GM18861 (cell line): Measurements from ENCODE around the gene ID2.

ENCODE experiments used
- ATAC-seq: cut with Tn5 transposase; IDR thresholded peaks from one replicate; pipeline ENCODE4 v1.9.1; 2021; ENCODE audit not compliant: unreplicated experiment

ID2 gene

DNA sequence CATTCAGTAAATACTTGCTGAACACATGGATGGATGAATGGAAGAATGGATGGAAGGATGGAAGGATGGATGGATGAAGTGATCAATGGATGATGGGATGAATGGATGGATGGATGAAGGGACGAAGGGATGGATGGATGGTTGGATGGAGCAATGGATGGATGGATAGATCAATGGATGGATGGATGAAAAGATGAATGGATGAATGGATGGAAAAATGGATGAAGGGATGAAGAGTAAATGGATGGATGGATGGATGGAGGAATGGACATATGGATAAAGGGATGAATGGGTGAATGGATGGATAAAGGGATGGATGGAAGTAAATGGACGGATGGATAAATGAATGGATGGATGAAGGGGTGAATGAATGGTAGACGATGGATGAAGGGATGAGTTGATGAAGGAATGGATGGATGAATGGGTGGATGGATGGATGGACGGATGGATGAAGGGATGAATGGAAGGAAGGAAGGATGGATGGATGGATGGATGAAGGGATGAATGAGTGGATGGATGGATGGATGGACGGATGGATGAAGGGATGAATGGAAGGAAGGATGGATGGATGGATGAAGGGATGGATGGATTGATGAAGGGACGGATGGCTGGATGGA lies 13.9 kb upstream of the ID2 start:
- ATAC-seq: no peak

- ATAC-seq: no peak
Observed at GRCh38 chr2:8669157-8669817, 12.6 kb upstream of the ID2 start.

GRCh38 chr2:8670580-8670979 lies 11.3 kb upstream of the ID2 start:
- ATAC-seq: no peak

GRCh38 chr2:8671176-8671575 lies 10.7 kb upstream of the ID2 start:
- no peak for ATAC-seq

DNA sequence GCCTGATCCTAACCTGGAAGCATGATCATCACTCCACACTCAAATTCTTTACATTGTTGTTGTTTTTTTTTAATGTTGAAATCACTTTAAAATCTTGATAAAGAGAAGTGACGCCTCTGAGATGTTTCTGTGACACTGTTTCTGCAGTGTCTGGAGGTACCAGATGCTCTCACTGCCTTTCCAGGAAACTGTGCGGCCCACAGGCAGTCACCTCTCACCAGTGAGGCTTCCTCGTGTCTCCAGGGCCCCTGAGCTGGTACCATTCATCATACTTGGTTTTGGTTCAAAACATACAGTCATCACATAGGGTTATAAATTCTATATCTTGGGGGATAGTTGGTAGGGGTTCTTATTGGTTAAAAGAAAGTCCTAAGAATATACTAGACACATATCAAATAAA lies 10.1 kb upstream of the ID2 start:
- no peak for ATAC-seq

DNA sequence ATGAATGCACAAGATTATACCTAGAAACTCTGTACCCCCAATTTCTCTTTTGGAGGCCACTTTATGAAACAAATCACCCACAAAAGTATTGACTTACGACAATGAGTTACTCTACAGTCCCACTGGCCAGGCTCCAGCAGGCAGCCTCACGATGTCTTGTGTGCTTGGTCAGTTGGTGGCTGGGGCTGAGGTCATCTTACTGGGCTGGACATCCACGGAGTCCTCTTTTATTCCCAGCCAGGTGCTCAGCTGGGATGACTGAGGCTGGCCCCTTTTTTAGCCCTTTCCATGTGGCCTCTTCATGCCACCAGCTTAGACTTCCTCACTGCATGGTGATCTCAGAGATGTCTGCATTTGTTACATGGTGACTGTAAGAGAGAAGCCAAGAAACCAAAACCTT lies 8.9 kb upstream of the ID2 start:
- no peak for ATAC-seq

DNA sequence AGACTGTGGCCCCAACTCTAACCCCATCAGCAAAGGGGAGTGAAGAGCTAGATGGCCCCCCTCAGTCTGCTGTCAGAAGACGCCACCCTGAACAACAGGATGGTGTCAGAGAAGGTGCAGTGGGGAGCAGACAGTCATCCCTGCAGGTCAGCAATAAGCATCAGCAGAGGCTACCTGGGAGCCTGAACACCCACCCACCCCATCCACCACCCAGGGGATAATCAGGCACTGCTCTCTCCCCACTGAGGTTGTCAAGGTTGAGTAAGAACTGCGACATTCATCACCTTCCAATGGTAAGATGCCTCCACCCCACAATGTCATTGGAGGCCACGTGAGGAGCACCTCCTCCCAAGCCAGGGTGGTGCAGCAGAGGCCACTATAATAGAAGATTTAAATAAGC lies 8.5 kb upstream of the ID2 start:
- no peak for ATAC-seq

DNA sequence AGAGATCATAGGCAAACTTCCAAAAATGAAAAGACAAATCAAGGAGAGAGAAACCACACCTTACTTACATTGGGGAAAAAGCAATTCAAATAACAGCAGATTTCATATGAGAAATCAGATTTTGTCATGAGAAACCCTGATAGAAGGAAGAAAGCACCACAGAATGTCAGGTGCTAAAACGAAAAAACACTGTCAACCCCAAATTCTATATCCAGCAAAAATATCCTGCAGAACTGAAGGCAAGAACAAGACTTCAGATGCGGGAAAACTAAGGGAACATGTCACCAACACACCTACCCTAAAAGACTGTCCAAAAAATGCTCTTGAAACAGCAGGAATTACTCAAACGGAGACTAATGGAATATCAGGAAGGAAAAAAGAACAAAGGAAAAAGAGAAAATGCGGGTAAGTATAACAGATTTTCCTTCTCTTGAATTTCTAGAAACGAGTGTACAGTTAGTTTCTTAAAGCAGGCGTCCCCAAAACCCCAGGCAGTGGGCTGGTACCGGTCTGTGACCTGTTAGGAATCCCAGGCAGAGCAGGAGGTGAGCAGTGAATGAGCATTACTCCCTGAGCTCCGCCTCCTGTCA lies 7.3 kb upstream of the ID2 start:
- no peak for ATAC-seq

DNA sequence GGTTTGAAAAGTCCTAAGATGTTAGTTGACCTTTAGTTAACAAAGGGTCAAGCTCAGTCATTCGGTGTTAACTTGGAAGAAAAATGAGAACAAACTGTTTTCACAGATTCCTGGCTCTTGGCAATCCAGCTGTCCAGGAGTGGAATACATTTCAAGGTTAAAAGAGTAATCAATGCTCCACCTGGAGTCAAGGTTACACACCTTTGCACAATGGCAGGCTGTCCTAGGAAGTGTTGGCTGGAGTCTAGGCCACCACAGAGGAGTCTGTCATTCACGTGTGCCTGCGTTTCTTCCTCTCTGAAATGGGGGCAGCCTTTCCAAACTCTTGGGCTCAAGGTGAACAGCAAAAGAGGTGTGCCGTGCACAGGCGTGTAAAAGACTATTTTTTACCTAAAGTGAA lies 6.3 kb upstream of the ID2 start:
- ATAC-seq: no peak

GRCh38 chr2:8676191-8676920 lies 5.5 kb upstream of the ID2 start:
- no peak for ATAC-seq

DNA sequence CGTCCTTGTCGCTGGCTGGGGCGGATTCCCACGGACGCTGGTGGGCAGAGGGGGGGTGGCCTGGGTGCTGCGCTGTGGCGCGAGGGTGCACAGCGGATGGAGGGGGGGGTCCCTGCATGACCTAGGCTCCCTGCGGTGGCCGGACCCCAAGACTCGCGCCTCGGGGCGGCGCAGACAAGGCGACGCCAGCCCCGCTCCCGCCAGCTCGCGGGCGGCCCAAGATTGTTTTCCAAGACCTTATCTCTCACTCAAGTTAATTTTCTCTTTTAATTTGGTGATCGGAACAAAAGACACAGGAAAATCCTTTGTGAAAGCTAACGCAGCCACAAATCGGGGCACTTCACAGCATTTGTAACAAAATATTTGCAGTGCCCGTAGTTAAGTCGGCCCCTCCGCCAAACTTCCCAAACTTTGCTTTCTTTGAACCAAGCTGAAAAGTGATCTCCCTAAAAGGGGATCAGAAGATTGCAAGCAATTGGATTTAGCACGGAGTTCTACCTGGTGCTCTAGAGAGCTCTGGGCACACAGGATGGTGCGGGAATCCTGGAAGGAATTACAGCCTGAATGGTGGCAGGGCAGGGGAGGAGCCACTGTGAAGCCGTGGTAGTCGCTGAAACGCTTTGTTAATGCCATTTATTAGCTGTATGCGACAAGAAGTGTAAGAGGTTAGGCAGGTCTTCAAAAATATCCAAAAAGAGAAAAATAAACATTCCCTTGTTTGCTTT lies 4.8 kb upstream of the ID2 start:
- no peak for ATAC-seq

- no peak for ATAC-seq
Observed at GRCh38 chr2:8677646-8678592, 3.9 kb upstream of the ID2 start.

DNA sequence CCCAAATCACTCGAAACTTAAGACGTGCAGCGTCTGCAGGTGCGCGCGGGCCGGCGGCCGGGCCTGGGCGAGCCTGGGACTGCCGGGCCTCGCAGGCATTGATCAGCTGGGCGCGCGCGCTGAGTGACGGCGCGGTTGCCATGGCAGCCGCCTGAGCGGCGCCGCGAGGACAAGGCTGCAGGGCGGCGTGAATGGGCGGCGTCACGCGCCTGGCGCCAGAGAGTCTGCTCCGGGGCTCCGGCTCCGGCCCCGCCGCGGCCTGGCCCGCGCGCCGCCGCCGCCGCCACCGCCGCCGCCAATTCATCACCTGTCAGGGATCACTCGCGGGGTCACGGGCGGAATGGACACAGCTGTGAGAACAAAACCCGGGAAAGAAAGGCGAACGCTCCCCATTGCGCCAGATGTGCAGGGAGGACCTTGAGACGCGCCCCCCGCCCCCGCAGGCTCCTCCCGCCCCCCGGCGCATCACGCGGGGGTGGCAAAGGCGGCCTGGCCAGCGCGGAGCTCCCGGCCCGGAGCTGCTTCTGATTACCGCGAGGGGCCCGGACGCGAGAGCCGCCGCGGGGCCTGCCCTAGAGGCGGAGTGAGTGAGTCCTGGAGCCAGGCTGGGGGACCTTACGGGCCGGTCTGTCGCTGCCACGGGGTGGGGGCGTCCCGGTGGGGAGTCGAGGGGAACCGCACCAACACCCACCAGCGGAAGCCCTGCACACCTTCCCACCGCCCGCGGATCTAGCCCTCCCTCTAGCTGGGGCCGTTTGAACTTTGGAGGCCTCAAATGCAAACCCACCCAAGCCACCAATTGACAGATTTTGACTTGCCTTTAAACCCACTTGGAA lies 2.9 kb upstream of the ID2 start:
- ATAC-seq: peak; percentile 53

GRCh38 chr2:8679567-8679826 lies 2.4 kb upstream of the ID2 start:
- ATAC-seq: no peak

GRCh38 chr2:8679827-8680731 lies 1.8 kb upstream of the ID2 start:
- ATAC-seq: no peak

DNA sequence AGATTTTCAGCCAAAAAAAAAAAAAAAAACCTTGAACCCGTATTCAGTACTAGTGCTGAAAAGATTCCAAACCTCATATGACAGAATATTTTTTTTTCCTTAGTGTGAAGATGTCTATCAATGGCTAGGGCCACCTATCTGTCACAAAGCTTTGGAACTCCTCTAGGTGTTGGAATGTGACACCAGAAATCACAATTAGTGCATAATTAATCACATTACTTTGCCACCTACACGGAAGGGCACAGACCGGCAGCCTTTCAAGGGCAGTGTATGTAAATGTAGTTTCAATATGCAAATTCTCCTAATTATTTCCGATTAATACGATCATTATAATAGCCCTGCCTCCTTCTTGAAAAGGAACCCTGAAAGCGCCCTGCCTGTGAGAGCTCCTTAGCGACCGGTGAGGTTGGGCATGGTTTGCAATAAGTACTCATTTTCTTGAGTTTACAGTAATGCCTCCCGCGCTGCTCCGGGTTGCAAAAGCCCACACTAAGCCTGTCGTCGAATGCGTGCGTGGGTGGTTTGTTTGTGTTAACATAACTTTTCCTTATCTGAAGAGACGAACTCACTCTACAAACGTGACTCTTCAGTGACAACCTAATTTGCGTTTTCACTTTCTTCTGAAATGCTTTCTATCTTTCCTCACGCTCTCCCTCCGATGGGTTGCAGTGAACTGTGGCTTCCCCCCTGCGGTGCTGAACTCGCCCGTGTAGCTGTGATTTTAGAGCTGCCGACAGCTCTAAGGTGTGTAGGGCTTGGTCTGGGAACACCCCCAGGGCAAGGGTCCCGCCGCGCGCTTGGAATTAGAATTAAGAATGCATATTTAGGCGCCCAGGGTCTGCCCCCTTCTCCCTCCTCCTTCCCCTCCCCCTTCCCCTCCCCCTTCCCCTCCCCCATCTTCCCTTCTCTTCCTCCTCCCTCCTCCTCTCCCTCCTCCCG lies 765 bp upstream of the ID2 start:
- peak; percentile 11 for ATAC-seq
